Uterus (tissue), 4 donors: ENCODE results near the gene FAM167B. TPM values are rescaled to one million over a fixed set of nuclear protein-coding genes. Genes with fewer than 3 reads are reported as not detected.

Experiments
- DNase-seq, 2 donors: peaks; one replicate each; pipeline ENCODE4 v3.0.0-alpha.2; 2019 to 2020
- H3K27ac ChIP-seq, 2 donors: fragments of 200-600 bp; sonication (generic); 1 replicate in 1 of 2; 2 replicates in 1 of 2; pipeline ENCODE4 v1.5.1; 2016 to 2018
- H3K27me3 ChIP-seq, 2 donors: fragments of 200-600 bp; sonication (generic); one replicate each; pipeline ENCODE4 v1.5.1; 2018 to 2019; ENCODE audit warnings: control low read depth in 1 of 2
- H3K36me3 ChIP-seq, 2 donors: fragments of 200-600 bp; sonication (generic); one replicate each; pipeline ENCODE4 v1.5.1; 2019; ENCODE audit warnings: control low read depth in 1 of 2
- H3K4me1 ChIP-seq, 2 donors: fragments of 200-600 bp; sonication (generic); one replicate each; pipeline ENCODE4 v1.5.1; 2018 to 2019; ENCODE audit warnings: control low read depth in 1 of 2
- H3K4me3 ChIP-seq, 2 donors: fragments of 200-600 bp; sonication (generic); 1 replicate in 1 of 2; 2 replicates in 1 of 2; pipeline ENCODE4 v1.5.1; 2018 to 2019; ENCODE audit warnings: mild to moderate bottlenecking in 1 of 2
- H3K9me3 ChIP-seq, 2 donors: fragments of 200-600 bp; sonication (generic); one replicate each; pipeline ENCODE4 v1.5.1; 2019; ENCODE audit warnings: control low read depth in 1 of 2
- POLR2A ChIP-seq, 2 donors: fragments of 450-650 bp; IDR thresholded peaks; one replicate each; pipeline ENCODE4 v1.6.1; 2016; ENCODE audit warnings: antibody characterized with exemption in 2 of 2, mild to moderate bottlenecking in 1 of 2, moderate library complexity in 1 of 2
- intact Hi-C: fragments of 100-400 bp; cut with DNase I; formaldehyde crosslinking; loops from one replicate; pipeline ENCODE4 v1.15.1; 2023; ENCODE audit warnings: low total_unique reads
- total RNA-seq, 4 donors: library from RNA; depleted of rRNA in 3 of 4; stranded (reverse); fragments of >200 nt in 3 of 4; gene quantifications; one replicate each; pipeline versions ENCODE4 v1.1.0 to v1.2.4, GENCODE V29; 2014 to 2023
- TF ChIP-seq, protein P1 (sequence below), 4 experiments: fragments of 200-600 bp in 2 of 4; fragments of 450-650 bp in 2 of 4; sonication (generic) in 2 of 4; IDR thresholded peaks; one replicate each; pipeline ENCODE4 v1.5.1; 2016 to 2019; ENCODE audit warnings: antibody characterized with exemption in 4 of 4, mild to moderate bottlenecking in 2 of 4, moderate library complexity in 1 of 4
- donor health status: DM: yes; HTN: yes; CAD: no.

The FAM167B gene
- total RNA-seq, 4 donors from 2014 or later = 1.2 to 29.0 (median 13.1) TPM; not detected in 1

DNA sequence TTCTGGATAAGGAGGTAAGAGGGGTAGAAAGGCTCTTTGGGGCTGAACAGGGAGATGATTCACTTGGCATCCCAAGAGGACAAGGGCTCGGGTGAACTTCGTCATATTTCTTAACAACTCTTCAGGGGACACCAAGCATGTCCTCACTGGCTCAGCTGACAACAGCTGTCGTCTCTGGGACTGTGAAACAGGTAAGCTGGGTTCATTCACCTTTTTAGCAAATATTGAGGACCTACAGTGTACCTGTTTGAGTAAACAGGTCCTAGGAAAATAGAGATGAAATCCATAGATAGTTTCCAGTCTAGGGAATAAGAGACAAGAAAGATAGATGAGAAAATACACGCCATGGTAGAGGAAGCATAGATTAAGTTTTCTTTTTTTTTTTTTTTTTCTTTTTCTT, 22.7 kb upstream of the FAM167B start:
- TF ChIP-seq, protein P1, sequence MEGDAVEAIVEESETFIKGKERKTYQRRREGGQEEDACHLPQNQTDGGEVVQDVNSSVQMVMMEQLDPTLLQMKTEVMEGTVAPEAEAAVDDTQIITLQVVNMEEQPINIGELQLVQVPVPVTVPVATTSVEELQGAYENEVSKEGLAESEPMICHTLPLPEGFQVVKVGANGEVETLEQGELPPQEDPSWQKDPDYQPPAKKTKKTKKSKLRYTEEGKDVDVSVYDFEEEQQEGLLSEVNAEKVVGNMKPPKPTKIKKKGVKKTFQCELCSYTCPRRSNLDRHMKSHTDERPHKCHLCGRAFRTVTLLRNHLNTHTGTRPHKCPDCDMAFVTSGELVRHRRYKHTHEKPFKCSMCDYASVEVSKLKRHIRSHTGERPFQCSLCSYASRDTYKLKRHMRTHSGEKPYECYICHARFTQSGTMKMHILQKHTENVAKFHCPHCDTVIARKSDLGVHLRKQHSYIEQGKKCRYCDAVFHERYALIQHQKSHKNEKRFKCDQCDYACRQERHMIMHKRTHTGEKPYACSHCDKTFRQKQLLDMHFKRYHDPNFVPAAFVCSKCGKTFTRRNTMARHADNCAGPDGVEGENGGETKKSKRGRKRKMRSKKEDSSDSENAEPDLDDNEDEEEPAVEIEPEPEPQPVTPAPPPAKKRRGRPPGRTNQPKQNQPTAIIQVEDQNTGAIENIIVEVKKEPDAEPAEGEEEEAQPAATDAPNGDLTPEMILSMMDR (IDR thresholded peaks at IDR 0.05) = no peak
- no peak for TF ChIP-seq POLR2A (IDR thresholded peaks at IDR 0.05)
- Histone ChIP-seq H3K27me3 (no peaks in the 10 kb centered on the region), H3K9me3 (no peaks in the 10 kb centered on the region), H3K27ac (no peak overlapping the region), H3K4me3 (no peak overlapping the region), H3K36me3 (no peaks in the 10 kb centered on the region), H3K4me1 (peaks cover 4 to 18% of the 10 kb centered on the region in 2 donors)
- intact Hi-C loops = no loop called here
- no peak for DNase-seq

DNA sequence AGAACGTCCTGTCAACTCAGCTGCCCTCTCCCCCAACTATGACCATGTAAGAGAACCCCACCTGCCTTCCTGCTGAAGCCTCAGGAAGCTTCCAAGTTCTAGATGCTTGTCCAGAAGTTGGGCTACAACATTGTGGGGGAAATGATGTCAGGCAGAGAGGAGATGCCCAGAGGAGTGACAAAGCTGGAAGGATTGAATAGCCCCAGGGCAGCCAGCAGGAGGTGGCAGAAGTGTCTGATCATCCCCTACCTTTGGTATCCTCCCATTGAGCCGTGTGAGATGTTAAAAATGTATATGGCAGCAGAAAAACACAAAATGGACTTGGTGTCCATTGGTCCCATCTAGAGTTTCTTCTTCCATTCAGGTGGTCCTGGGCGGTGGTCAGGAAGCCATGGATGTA, 18.3 kb upstream of the FAM167B start:
- TF ChIP-seq POLR2A (IDR thresholded peaks at IDR 0.05) = no peak
- TF ChIP-seq, protein P1 (IDR thresholded peaks at IDR 0.05) = no peak
- Histone ChIP-seq H3K9me3 (no peaks in the 10 kb centered on the region), H3K4me3 (no peak overlapping the region), H3K4me1 (peaks cover 0 to 4% of the 10 kb centered on the region in 2 donors), H3K27me3 (no peaks in the 10 kb centered on the region), H3K36me3 (no peaks in the 10 kb centered on the region), H3K27ac (no peak overlapping the region)
- DNase-seq = no peak
- intact Hi-C loops = no loop called here

DNA sequence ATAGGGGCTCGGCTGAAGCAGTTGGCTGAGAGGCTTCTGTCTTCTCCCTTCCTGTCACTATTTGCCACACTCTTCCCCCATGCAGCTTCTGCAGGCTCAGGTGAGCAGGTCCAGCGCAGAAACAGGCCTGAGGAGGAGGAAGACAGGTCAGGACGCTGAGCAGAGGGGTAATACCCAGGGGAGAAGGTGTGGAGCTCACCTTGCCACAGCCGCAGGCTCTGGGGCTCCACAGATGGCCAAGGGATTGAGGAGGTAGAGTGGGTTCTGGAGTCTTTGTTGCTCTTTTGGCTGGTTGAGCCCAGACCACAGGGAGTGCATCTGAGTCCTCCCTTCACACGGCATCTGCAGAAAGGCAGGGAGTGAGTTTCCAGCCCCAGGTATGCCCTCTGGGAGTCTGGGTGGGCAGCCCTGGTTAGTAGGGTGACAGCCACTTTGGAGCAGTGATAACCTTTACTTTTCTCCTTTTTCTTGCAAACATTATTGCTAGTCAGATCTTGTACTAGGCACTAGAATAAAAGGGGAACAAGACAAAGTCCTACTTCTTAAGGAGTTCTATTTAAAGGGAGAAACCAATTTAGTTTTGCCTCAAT, 15.1 kb upstream of the FAM167B start:
- no peak for DNase-seq
- Histone ChIP-seq H3K4me3 (no peak overlapping the region), H3K36me3 (no peaks in the 10 kb centered on the region), H3K4me1 (no peaks in the 10 kb centered on the region), H3K27ac (no peak overlapping the region), H3K9me3 (no peaks in the 10 kb centered on the region), H3K27me3 (no peaks in the 10 kb centered on the region)
- intact Hi-C loops = no loop called here
- TF ChIP-seq, protein P1 (IDR thresholded peaks at IDR 0.05) = no peak
- no peak for TF ChIP-seq POLR2A (IDR thresholded peaks at IDR 0.05)

DNA sequence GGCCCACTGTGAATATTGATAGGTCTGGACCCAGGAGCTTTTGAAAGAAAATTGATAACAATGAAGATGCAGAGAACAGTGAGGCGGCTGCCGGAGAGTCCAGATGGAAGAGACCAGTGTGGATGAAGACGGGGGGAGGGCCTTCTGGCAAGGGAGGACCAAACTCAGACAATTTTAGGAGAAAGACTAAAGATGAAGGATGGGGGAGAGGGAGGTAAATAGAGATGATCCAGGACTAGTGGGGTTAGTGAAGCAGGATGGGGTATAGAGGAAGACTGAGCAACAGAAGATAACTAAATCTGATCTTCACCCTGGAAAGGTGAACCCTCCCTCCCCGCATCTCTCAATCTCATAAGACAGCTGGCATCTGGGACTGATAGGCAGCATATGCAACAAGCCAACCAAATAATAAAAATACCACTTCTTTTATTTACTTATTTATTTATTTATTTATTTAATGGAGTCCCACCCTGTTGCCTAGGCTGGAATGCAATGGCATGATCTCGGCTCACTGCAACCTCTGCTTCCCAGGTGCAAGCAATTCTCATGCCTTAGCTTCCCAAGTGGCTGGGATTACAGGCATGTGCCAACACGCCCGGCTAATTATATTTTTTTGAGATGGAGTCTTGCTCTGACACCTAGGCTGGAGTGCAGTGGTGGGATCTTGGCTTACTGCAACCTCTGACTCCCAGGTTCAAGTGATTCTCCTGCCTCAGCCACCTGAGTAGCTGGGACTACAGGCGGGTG, 14.3 kb upstream of the FAM167B start:
- no peak overlapping the region for H3K4me3 ChIP-seq
- intact Hi-C loops = no loop called here
- H3K9me3 ChIP-seq = no peaks in the 10 kb centered on the region
- H3K27ac ChIP-seq = no peak overlapping the region
- TF ChIP-seq POLR2A (IDR thresholded peaks at IDR 0.05) = no peak
- TF ChIP-seq, protein P1 (IDR thresholded peaks at IDR 0.05) = no peak
- H3K27me3 ChIP-seq = no peaks in the 10 kb centered on the region
- no peaks in the 10 kb centered on the region for H3K36me3 ChIP-seq
- no peaks in the 10 kb centered on the region for H3K4me1 ChIP-seq
- DNase-seq = no peak

DNA sequence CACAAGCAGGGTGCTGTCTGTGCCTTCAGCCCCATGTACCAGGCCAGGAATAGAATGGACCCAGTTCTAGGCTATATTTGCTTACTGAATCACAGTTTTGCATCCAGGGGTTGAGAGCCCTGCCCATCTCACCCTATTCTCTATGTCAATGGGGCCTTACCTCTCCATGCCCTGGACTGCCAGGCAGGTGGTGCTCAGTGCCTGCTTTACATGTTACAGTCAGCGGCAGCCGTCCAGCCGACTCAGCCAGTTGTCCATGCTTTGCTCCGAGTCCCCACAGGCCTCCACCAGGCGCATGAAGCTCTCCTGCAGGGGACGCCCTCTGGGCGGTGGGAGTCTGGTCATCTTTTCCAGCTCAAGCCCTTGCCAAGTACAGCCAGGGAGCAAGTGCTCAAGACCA, 12.2 kb upstream of the FAM167B start:
- intact Hi-C loops = no loop called here
- H3K36me3 ChIP-seq = no peaks in the 10 kb centered on the region

More for the DNA sequence above, 12.2 kb upstream of the FAM167B start:
- no peaks in the 10 kb centered on the region for H3K9me3 ChIP-seq
- no peak for DNase-seq
- H3K4me1 ChIP-seq = peaks cover 0 to 6% of the 10 kb centered on the region in 2 donors
- H3K27me3 ChIP-seq = no peaks in the 10 kb centered on the region
- no peak overlapping the region for H3K27ac ChIP-seq
- TF ChIP-seq, protein P1 (IDR thresholded peaks at IDR 0.05) = no peak
- no peak for TF ChIP-seq POLR2A (IDR thresholded peaks at IDR 0.05)
- H3K4me3 ChIP-seq = no peak overlapping the region
